Activated T-helper 2 cell treated with anti-CD3 and anti-CD28 coated beads, Interferon-gamma antibody, Interleukin-2, Interleukin-4, amounts not matched to agents 10 μg/mL and 5 μg/mL and 100 μg/mL, durations not matched to agents 14 hours and 24 hours and 36 hours (primary cell): ENCODE measurements around the gene OSBPL5. TPM values are rescaled to one million over a fixed set of nuclear protein-coding genes. Genes with fewer than 3 reads are reported as not detected.

Experiments
- DNase-seq: peaks from one replicate; pipeline ENCODE4 v3.0.0; 2021; ENCODE audit warnings: low spot score
- H3K27ac Mint-ChIP-seq: one replicate; pipeline ENCODE4 v1.8.0; 2021; ENCODE audit warnings: mixed read lengths
- H3K27me3 Mint-ChIP-seq: one replicate; pipeline ENCODE4 v1.8.0; 2021; ENCODE audit warnings: low read depth, mixed read lengths
- H3K36me3 Mint-ChIP-seq: one replicate; pipeline ENCODE4 v1.8.0; 2021; ENCODE audit warnings: low read depth, mixed read lengths
- H3K4me1 Mint-ChIP-seq: one replicate; pipeline ENCODE4 v1.8.0; 2021; ENCODE audit warnings: low read depth, mixed read lengths
- H3K4me3 Mint-ChIP-seq: one replicate; pipeline ENCODE4 v1.8.0; 2021; ENCODE audit warnings: low read depth, mild to moderate bottlenecking, moderate library complexity, mixed read lengths
- H3K9me3 Mint-ChIP-seq: one replicate; pipeline ENCODE4 v1.8.0; 2021; ENCODE audit warnings: mixed read lengths
- intact Hi-C: fragments of 100-400 bp; cut with micrococcal nuclease; formaldehyde crosslinking; loops from one replicate; pipeline ENCODE4 v1.15.1; 2023
- total RNA-seq: library from RNA; stranded (reverse); gene quantifications from 2 replicates; pipeline ENCODE4 v1.2.3, GENCODE V29; 2022

The OSBPL5 gene
- total RNA-seq, 1 donor from 2014 or later = 2.3 TPM

- H3K36me3 Mint-ChIP-seq = no peaks in the 10 kb centered on the region
- H3K4me3 Mint-ChIP-seq = no peak overlapping the region
- intact Hi-C loops = no loop called here
- no peak overlapping the region for H3K27ac Mint-ChIP-seq
- no peak for DNase-seq
- H3K27me3 Mint-ChIP-seq = no peaks in the 10 kb centered on the region
- H3K4me1 Mint-ChIP-seq = no peaks in the 10 kb centered on the region
- H3K9me3 Mint-ChIP-seq = no peaks in the 10 kb centered on the region
These were observed 12.5 kb downstream of the OSBPL5 start for GRCh38 chr11:3152471-3153110.

GRCh38 chr11:3150726-3151125, 14.4 kb downstream of the OSBPL5 start:
- no peak overlapping the region for H3K27ac Mint-ChIP-seq
- H3K4me3 Mint-ChIP-seq = no peak overlapping the region
- intact Hi-C loops = no loop called here
- no peaks in the 10 kb centered on the region for H3K27me3 Mint-ChIP-seq
- no peak for DNase-seq
- H3K36me3 Mint-ChIP-seq = no peaks in the 10 kb centered on the region
- no peaks in the 10 kb centered on the region for H3K4me1 Mint-ChIP-seq
- H3K9me3 Mint-ChIP-seq = no peaks in the 10 kb centered on the region

DNA sequence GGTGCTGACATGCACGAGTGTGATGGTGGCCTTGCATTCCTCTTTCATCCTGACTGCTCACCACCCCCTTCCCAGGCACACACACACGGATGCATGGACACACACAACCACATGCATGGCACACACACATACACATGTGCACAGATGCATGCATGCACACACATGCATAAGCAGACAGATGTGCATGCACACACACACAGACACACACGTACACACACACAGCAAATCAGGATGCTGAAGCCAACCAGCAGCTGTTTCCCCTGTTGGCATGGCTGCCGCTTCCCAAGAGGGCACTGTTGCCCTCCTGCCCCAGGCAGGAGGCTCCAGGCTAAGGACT, 15.3 kb downstream of the OSBPL5 start:
- Mint-ChIP-seq H3K36me3 (no peaks in the 10 kb centered on the region), H3K27me3 (no peaks in the 10 kb centered on the region), H3K4me3 (no peak overlapping the region), H3K27ac (no peak overlapping the region), H3K9me3 (no peaks in the 10 kb centered on the region), H3K4me1 (no peaks in the 10 kb centered on the region)
- intact Hi-C loops = no loop called here
- DNase-seq = no peak

- no peaks in the 10 kb centered on the region for H3K9me3 Mint-ChIP-seq
- no peak overlapping the region for H3K4me3 Mint-ChIP-seq
- no peak for DNase-seq
- H3K36me3 Mint-ChIP-seq = no peaks in the 10 kb centered on the region
- H3K4me1 Mint-ChIP-seq = no peaks in the 10 kb centered on the region
- H3K27me3 Mint-ChIP-seq = no peaks in the 10 kb centered on the region
- intact Hi-C loops = no loop called here
- H3K27ac Mint-ChIP-seq = no peak overlapping the region
These were observed 15.9 kb downstream of the OSBPL5 start for GRCh38 chr11:3148990-3149851.

DNA sequence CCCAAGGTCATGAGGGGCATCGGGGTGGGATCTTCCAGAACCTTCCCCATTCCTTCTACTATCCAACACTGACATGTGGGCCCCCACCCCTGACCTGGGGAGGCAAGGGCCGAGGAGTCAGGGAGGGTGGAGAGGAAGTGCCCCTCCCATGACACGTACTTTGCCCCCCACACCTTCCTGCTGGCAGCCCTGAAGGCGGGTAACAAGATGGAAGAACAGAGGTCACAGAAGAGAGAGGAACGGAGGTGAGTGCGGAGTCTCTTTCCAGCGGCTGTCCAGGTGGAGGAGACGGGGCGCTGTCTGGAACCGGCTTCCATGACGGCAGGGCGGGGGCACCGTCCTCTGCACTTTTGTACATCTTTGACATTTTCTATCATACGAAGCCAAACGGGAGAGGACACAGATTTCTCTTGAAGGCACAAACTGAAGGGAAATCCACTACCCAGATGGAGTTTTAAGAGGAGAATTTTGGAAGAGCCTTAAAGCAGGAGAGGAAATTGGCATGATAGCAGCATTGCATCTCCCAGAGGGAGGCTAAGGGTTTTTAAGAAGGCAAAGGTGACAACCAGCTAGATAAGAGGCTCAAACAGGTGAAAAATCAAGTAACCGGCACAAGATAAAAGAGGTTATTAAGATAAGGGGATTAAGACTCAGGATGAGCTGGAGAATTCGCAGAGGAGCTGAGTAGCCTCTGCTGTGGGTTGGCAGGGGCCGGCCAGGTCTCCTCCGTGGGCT, 16.7 kb downstream of the OSBPL5 start:
- Mint-ChIP-seq H3K27ac (no peak overlapping the region), H3K9me3 (no peaks in the 10 kb centered on the region), H3K4me1 (no peaks in the 10 kb centered on the region), H3K27me3 (no peaks in the 10 kb centered on the region), H3K4me3 (no peak overlapping the region), H3K36me3 (no peaks in the 10 kb centered on the region)
- intact Hi-C loops = no loop called here
- no peak for DNase-seq

GRCh38 chr11:3147626-3148025, 17.5 kb downstream of the OSBPL5 start:
- Mint-ChIP-seq H3K36me3 (no peaks in the 10 kb centered on the region), H3K9me3 (no peaks in the 10 kb centered on the region), H3K27ac (no peak overlapping the region), H3K4me1 (no peaks in the 10 kb centered on the region), H3K27me3 (no peaks in the 10 kb centered on the region), H3K4me3 (no peak overlapping the region)
- no peak for DNase-seq
- intact Hi-C loops = no loop called here

DNA sequence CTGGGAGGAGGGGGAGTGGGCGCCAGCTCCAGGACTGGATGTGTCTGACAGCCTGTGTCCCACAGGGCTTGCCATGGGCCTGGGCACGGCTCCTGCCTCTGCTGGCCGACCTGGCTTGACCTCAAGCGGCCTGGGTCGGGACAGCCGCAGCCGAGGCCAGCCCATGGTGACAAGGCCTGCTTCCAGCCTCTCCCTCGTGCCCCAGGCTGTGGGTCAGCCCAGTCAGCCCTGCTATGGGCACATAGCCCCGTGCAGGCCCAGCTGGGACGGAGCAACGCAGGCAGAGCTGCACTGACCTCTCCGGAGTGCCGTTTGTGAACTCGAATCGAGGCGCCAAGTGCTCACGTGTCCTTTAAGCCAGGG, 17.9 kb downstream of the OSBPL5 start:
- Mint-ChIP-seq H3K27ac (no peak overlapping the region), H3K4me3 (no peak overlapping the region), H3K4me1 (no peaks in the 10 kb centered on the region), H3K9me3 (no peaks in the 10 kb centered on the region), H3K36me3 (no peaks in the 10 kb centered on the region), H3K27me3 (no peaks in the 10 kb centered on the region)
- DNase-seq = no peak
- intact Hi-C loops = no loop called here

DNA sequence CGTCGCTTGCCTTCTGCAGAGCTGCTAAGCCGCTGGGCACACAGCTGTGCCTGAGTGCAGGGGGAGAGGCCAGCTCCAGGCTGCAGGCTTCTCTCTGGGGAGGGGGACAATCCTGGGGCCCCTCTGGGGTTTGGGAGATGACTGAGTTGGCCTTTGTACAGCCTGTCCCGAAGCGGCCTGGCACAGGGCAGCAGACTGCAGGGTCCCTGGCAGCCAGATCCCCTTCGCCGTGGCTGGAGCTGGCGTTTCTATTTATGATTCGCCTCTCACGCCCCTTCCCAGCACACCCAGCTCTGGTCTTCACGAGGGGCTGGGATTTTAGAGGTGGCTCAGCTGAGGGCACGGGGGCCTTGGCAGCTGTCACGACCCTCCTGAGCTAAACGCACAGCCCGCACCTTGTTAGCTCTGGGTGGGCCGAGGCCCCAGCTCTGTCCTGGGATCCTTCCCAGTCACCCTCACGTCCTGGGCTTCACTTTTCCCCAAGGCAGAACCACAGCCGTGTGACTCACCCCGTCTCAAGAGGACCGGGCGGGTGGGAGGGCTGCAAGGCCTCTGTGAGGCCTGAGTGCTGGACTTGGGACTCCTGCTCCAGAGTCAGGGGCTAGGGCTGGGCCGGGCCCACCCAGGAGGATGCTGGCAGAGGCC, 18.4 kb downstream of the OSBPL5 start:
- Mint-ChIP-seq H3K36me3 (no peaks in the 10 kb centered on the region), H3K27me3 (no peaks in the 10 kb centered on the region), H3K9me3 (no peaks in the 10 kb centered on the region), H3K4me3 (no peak overlapping the region), H3K27ac (no peak overlapping the region), H3K4me1 (no peaks in the 10 kb centered on the region)
- DNase-seq = no peak
- intact Hi-C loops = no loop called here

- no peak overlapping the region for H3K4me3 Mint-ChIP-seq
- intact Hi-C loops = no loop called here
These were observed 19.9 kb downstream of the OSBPL5 start for GRCh38 chr11:3145206-3145520.

DNA sequence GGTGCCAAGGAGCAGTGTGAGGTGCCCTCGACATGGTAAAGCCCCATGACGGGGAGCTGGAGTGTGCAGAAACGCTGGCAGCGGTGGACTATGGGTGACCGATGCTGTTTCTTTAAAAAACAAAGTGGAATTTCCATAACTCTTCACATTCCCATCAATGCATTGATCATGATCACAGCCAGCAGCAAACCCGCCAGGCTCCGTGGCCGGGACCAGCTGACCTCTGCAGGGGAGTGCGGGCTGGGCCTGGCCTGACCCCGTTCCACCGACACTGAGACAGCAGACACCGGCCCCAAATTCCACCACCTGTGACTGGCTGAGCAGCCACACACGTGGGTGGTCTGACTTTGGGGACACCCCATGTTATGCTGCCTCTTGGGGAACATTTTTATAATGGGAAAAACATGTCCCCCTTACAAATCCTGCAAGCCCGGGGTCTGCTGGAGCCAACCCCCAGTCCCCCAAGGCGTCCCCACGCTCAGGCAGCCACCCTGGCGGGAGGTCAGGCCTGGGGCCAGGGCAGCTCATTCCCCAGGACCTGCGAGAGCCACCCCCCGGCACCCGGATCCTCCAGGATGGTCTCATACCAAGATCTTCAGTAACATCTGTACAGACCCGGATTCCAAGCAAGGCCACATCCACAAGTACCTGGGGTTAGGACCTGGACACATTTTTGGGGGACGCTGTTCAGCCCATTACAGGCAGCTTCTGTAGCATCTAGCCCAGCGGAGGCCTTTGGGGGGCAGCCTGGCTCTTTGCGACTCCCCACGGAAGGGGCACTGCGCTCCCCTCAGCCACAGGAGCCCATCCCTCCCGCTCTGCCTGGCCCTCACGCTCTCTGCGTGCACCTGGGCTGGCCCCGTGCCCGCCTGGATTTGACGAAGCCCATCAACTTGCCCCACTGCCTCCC, 20.6 kb downstream of the OSBPL5 start:
- no peak for DNase-seq
- Mint-ChIP-seq H3K4me1 (no peaks in the 10 kb centered on the region), H3K27me3 (no peaks in the 10 kb centered on the region), H3K9me3 (no peaks in the 10 kb centered on the region), H3K4me3 (no peak overlapping the region), H3K36me3 (no peaks in the 10 kb centered on the region), H3K27ac (no peak overlapping the region)
- intact Hi-C loops = no loop called here

More at GRCh38 chr11:3145206-3145520, 19.9 kb downstream of the OSBPL5 start:
- Mint-ChIP-seq H3K36me3 (no peaks in the 10 kb centered on the region), H3K27me3 (no peaks in the 10 kb centered on the region), H3K9me3 (no peaks in the 10 kb centered on the region), H3K27ac (no peak overlapping the region), H3K4me1 (no peaks in the 10 kb centered on the region)
- DNase-seq = no peak

DNA sequence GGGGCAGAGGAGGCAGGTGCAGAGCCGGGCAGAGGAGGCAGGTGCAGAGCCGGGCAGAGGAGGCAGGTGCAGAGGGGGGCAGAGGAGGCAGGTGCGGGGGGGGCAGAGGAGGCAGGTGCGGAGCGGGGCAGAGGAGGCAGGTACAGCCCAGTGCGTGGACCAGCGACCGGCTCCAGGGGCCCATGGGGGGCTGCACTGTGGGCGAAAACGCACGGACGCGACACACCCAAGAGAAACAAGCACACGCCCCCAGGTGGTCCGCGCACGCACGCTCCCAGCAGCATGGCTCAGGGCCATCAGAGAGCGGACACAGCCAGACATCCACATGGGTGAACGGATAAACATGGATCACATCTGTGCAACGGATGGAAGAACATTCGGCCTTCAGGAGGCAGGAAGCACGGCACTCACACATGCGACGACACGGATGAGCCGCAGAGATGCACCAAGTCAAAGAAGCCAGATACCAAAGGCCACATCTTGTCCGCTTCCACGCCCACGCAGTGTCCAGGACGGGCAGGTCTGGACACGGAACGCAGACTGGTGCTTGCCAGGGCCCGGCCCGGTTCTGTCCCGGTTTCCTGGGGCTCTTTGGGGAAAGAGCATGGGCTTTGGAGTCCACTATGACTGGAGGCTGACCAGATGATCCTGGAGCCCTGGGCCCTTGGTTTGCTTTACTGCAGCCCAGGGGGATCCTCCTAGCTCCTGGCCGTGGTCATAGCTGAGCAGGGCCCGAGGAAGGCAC, 21.8 kb downstream of the OSBPL5 start:
- Mint-ChIP-seq H3K27me3 (no peaks in the 10 kb centered on the region), H3K27ac (no peak overlapping the region), H3K4me3 (no peak overlapping the region), H3K36me3 (no peaks in the 10 kb centered on the region), H3K4me1 (no peaks in the 10 kb centered on the region), H3K9me3 (no peaks in the 10 kb centered on the region)
- intact Hi-C loops = no loop called here
- DNase-seq = no peak

DNA sequence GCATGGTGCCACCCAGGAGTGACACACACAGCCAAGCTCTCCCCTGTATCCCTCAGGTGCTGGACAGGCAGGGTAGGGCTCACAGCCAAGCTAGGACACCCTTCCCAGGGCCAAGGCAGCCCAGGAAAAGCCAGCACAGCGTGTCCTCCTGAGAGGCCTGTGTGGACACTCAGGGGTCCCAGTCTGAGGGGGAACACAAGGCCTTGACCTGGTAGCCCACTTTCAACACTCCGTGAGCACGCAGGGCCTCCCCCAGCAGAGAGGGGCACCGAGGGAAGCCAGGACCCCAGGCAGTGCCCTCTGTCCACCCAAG, 24.9 kb downstream of the OSBPL5 start:
- Mint-ChIP-seq H3K9me3 (no peaks in the 10 kb centered on the region), H3K4me1 (no peaks in the 10 kb centered on the region), H3K27ac (no peak overlapping the region), H3K27me3 (no peaks in the 10 kb centered on the region), H3K4me3 (no peak overlapping the region), H3K36me3 (no peaks in the 10 kb centered on the region)
- intact Hi-C loops = no loop called here
- DNase-seq = no peak
